Muscle of back (tissue), 11 donors: ENCODE data around the gene WNT8B. TPM values are rescaled to one million over a fixed set of nuclear protein-coding genes. Genes with fewer than 3 reads are reported as not detected.

Experiments
- DNase-seq, 3 donors: peaks; one replicate each; pipeline versions ENCODE4 v3.0.0 to v3.0.0-alpha.2; 2013
- polyA plus RNA-seq, 10 donors: library from polyadenylated mRNA; unstranded; fragments of 120-200 nt; gene quantifications; one replicate each; pipeline ENCODE4 v1.2.1, GENCODE V29; 2013; ENCODE audit not compliant: insufficient read length in 10 of 10

Gene WNT8B
- polyA plus RNA-seq, 10 donors = 0.10 to 0.11 TPM; not detected in 8

GRCh38 chr10:100518761-100519241 lies 56.0 kb downstream of the WNT8B start:
- peak; percentile 54 to 77 (median 61) for DNase-seq

GRCh38 chr10:100519311-100520051 lies 56.7 kb downstream of the WNT8B start, which contains the start of gene SEC31B:
Gene SEC31B (minus strand): TSS chr10:100519861. CDS start chr10:100516952, 2,909 bp downstream.
- DNase-seq = peak in 1 of 3 donors; percentile 62

DNA sequence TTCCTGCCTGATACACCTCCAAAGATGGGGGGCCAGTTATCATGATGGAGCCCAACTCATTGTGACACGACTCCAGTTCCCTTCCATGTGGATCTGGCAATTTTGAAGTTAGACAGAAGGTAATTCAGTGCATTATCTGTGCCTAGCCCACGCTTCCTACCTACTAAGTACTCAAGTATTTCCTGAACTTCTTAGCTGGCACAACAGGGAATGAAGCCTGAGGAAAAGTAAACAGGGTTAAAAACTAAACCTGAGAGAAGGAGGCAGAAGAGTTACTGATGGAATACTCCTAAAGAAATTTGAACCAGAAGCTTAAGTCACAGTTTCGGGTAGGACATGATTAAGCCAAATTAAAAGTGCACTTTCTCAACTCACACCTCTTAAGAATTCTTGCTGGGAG lies 58.0 kb downstream of the WNT8B start:
- DNase-seq = no peak

DNA sequence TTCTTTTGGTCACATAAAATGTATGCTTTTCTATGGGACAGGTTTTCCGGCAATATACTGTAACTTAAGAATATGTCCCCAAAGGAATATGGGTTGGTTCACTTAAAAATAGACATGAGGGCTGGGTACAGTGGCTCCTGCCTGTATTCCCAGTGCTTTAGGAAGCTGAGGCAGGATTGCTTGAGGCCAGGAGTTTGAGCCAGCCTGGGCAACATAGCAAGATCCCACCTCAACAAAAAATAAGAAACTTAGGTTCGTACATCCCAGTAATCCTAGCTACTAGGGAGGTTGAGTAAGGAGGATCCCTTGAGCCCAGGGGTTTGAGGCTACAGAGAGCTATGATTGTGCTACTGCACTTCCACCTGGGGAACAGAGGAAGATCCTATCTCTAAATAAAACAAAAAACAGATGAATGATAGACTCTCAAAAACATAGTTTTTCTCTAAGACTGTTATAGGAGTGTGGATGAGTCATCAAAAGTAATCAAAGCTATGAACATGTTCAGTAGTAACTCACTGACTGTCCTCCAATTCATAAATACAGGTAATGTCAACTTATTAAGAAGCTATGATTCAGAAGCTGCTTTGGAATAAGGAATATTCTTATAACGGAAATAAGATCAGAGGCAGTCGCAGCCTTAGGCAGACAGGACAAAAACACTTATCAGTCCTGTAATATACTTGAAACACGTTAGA lies 59.4 kb downstream of the WNT8B start:
- no peak for DNase-seq

DNA sequence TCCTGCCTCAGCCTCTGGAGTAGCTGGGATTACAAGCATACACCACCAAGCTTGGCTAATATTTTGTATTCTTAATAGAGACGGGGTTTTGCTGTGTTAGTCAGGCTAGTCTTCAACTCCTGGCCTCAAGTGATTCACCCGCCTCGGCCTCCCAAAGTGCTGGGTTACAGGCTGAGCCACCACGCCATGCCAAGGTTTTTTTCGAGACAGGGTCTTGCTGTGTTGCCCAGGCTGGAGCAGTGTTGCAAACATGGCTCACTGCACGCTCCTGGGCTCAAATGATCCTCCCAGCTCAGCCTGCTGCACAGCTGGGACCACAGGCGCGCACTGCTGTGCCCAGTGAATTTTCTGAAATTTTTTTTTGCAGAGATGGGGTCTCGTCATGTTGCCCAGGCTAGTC lies 60.1 kb downstream of the WNT8B start:
- no peak for DNase-seq

DNA sequence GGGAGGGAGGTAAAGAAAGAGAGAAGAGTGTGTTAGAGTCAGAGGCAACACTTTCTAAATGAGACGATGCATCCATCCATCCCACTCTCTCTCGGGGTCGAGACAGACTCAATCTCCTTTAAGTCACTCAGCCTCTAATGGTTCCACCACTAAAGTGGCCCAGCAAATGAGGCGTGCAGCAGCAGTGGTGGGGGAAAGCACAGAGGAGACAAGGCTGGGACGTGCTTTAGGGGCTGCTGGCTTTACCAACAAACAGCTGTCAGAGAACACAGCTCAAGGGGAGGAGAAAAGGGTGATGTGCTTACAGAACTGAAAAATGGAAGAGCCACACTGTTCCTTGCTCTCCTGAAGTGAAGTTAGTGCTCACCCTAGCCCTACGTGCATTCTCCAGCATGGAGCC lies 61.4 kb downstream of the WNT8B start:
- DNase-seq = no peak

GRCh38 chr10:100524638-100525037 lies 61.8 kb downstream of the WNT8B start:
- no peak for DNase-seq

- DNase-seq = no peak
Observed at GRCh38 chr10:100528123-100528886, 65.5 kb downstream of the WNT8B start.

GRCh38 chr10:100528921-100529474 lies 66.2 kb downstream of the WNT8B start:
- DNase-seq = peak; percentile 54 to 85 (median 70)

- DNase-seq = peak; percentile 86 to 96 (median 92)
Observed at GRCh38 chr10:100529475-100530298, 66.9 kb downstream of the WNT8B start, which contains the start of gene NDUFB8. Gene NDUFB8 (minus strand): TSS chr10:100529871. CDS start chr10:100529851, 20 bp downstream.

DNA sequence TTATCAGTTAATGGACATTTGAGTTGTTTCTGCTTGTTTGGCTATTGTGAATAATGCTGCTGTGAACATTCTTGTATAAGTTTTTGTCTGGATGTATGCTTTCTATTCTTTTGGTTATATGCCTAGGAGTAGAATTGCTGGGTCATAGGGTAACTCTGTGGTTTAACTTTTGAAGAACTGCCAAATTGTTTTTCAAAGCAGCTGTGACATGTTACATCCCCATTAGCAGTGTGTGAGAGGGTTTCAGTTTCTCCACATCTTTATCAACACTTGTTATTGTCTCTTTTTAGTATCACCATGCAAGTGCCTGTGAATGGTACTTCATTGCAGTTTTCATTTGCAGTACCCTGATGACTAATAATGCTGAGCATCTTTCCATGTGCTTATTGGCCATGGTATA lies 69.0 kb downstream of the WNT8B start:
- no peak for DNase-seq

Other genes starting within 250 kb of the WNT8B start
- gene CHUK, start 233.4 kb upstream of the WNT8B start, polyA plus RNA-seq = 10 to 100 TPM; 11.1 to 18.5 (median 15.1) TPM
- 10 to 100 TPM; 17.3 to 26.2 (median 21.4) TPM for gene CWF19L1, start 195.4 kb upstream of the WNT8B start, polyA plus RNA-seq
- gene BLOC1S2, start 176.3 kb upstream of the WNT8B start, polyA plus RNA-seq = 10 to 100 TPM; 25.8 to 29.5 (median 27.4) TPM
- gene PKD2L1, start 132.8 kb upstream of the WNT8B start, polyA plus RNA-seq = under 1 TPM in 2 of 10 donors, not detected in 8; 0.08 to 0.11 TPM
- 10 to 100 TPM; 12.6 to 33.0 (median 19.0) TPM for gene SCD, start 115.8 kb upstream of the WNT8B start, polyA plus RNA-seq
- 10 to 100 TPM in 5 of 10 donors, 1 to 10 TPM in 5; 4.8 to 17.3 (median 10.2) TPM for gene SEC31B, start 56.9 kb downstream of the WNT8B start, polyA plus RNA-seq
- 100 to 1,000 TPM; 102 to 143 (median 120) TPM for gene NDUFB8, start 66.9 kb downstream of the WNT8B start, polyA plus RNA-seq
- gene HIF1AN, start 72.9 kb downstream of the WNT8B start, polyA plus RNA-seq = 10 to 100 TPM; 27.1 to 42.1 (median 37.0) TPM